Gastrocnemius medialis (tissue), 4 donors: ENCODE measurements around the gene UBQLN4. TPM values are rescaled to one million over a fixed set of nuclear protein-coding genes. Genes with fewer than 3 reads are reported as not detected.

Source experiments
- ATAC-seq, 2 donors: fragments of 150-250 bp; one replicate each; pipeline ENCODE4 v1.9.1; 2016
- DNase-seq, 2 donors: peaks; one replicate each; pipeline ENCODE4 v3.0.0-alpha.2; 2019
- H3K27ac ChIP-seq, 4 donors: fragments of 200-600 bp; sonication (generic); 1 replicate in 1 of 4; 2 replicates in 3 of 4; pipeline ENCODE4 v1.5.1; 2016 to 2018; ENCODE audit warnings: mild to moderate bottlenecking in 2 of 4, moderate library complexity in 1 of 4
- H3K27me3 ChIP-seq, 3 donors: fragments of 200-600 bp; sonication (generic) in 2 of 3; 1 replicate in 1 of 3; 2 replicates in 2 of 3; pipeline versions ENCODE4 v1.5.1 to v1.6.0; 2016 to 2019; ENCODE audit warnings: mild to moderate bottlenecking in 1 of 3, moderate library complexity in 1 of 3
- H3K36me3 ChIP-seq, 2 donors: fragments of 200-600 bp; sonication (generic) in 1 of 2; one replicate each; pipeline ENCODE4 v1.5.1; 2017 to 2018
- H3K4me1 ChIP-seq, 2 donors: fragments of 200-600 bp; sonication (generic) in 1 of 2; one replicate each; pipeline ENCODE4 v1.5.1; 2016 to 2017; ENCODE audit warnings: mild to moderate bottlenecking in 2 of 2
- H3K4me3 ChIP-seq, 4 donors: fragments of 200-600 bp; sonication (generic) in 3 of 4; 1 replicate in 1 of 4; 2 replicates in 3 of 4; pipeline ENCODE4 v1.5.1; 2016 to 2019; ENCODE audit warnings: mild to moderate bottlenecking in 2 of 4
- H3K9me3 ChIP-seq, 3 donors: fragments of 200-600 bp; sonication (generic) in 2 of 3; 1 replicate in 1 of 3; 2 replicates in 2 of 3; pipeline ENCODE4 v1.5.1; 2016 to 2019
- CTCF ChIP-seq, 5 experiments: fragments of 450-650 bp in 3 of 5; fragments of 200-600 bp in 2 of 5; sonication (generic) in 2 of 5; IDR thresholded peaks in 4 of 5; conservative IDR thresholded peaks in 1 of 5; 1 replicate in 4 of 5; 2 replicates in 1 of 5; pipeline ENCODE4 v1.5.1; 2016 to 2019; ENCODE audit warnings: antibody characterized with exemption in 5 of 5, mild to moderate bottlenecking in 3 of 5, moderate library complexity in 3 of 5
- POLR2A ChIP-seq, 2 donors: fragments of 450-650 bp; IDR thresholded peaks; one replicate each; pipeline ENCODE4 v1.6.1; 2017; ENCODE audit warnings: antibody characterized with exemption in 2 of 2, mild to moderate bottlenecking in 2 of 2, moderate library complexity in 2 of 2
- in situ Hi-C, 4 donors: fragments of 200-750 bp; cut with MboI; loops; one replicate each; pipeline versions ENCODE4 v1.15.0 to v1.8.0; 2017; ENCODE audit warnings: low sequenced_read_pairs in 4 of 4
- intact Hi-C: fragments of 100-400 bp; cut with DNase I; formaldehyde crosslinking; loops from one replicate; pipeline ENCODE4 v1.15.1; 2023; ENCODE audit warnings: low total_unique reads
- total RNA-seq, 4 donors: library from RNA; depleted of rRNA; stranded (reverse); fragments of >200 nt; gene quantifications; one replicate each; pipeline versions ENCODE4 v1.1.0 to v1.2.3, GENCODE V29; 2016

Gene UBQLN4
- total RNA-seq, 4 donors from 2014 or later = 42.3 to 60.1 (median 46.0) TPM

GRCh38 chr1:156089704-156090103 lies 36.1 kb upstream of the UBQLN4 start:
- no peaks in the 10 kb centered on the region for H3K36me3 ChIP-seq
- no peak overlapping the region for H3K4me3 ChIP-seq
- no peak for ATAC-seq
- H3K4me1 ChIP-seq = no peaks in the 10 kb centered on the region
- TF ChIP-seq POLR2A (IDR thresholded peaks at IDR 0.05) (no peak), CTCF (IDR thresholded peaks at IDR 0.05 in 4 of 5, conservative IDR thresholded peaks at IDR 0.05 in 1 of 5) (no peak)
- DNase-seq = no peak
- in situ Hi-C loops = loop anchor here (5.0 kb wide), 3 partner anchors 43 to 138 kb away; no protein-coding TSS in a partner anchor
- intact Hi-C loops = loop anchor here (1.0 kb wide), 1 partner anchor 136 kb away; no protein-coding TSS in a partner anchor
- H3K27ac ChIP-seq = no peak overlapping the region
- H3K27me3 ChIP-seq = no peaks in the 10 kb centered on the region
- no peaks in the 10 kb centered on the region for H3K9me3 ChIP-seq

GRCh38 chr1:156086256-156086662 lies 32.7 kb upstream of the UBQLN4 start:
- no peaks in the 10 kb centered on the region for H3K36me3 ChIP-seq
- intact Hi-C loops (no loop called here), in situ Hi-C loops (loop anchor here in 1 of 4 donors (5.0 kb wide), 1 partner anchor 141 kb away; no protein-coding TSS in a partner anchor)
- H3K4me3 ChIP-seq = no peak overlapping the region
- ATAC-seq = no peak
- peaks cover 3 to 14% of the 10 kb centered on the region in 2 donors for H3K4me1 ChIP-seq
- H3K27me3 ChIP-seq = peaks cover 0 to under 1% (median 0%) of the 10 kb centered on the region in 3 donors
- H3K9me3 ChIP-seq = no peaks in the 10 kb centered on the region
- TF ChIP-seq CTCF (IDR thresholded peaks at IDR 0.05 in 4 of 5, conservative IDR thresholded peaks at IDR 0.05 in 1 of 5) = no peak
- TF ChIP-seq POLR2A (IDR thresholded peaks at IDR 0.05) = no peak
- H3K27ac ChIP-seq = no peak overlapping the region
- no peak for DNase-seq

GRCh38 chr1:156083800-156084790 lies 30.5 kb upstream of the UBQLN4 start:
- DNase-seq (no peak), ATAC-seq (no peak)
- TF ChIP-seq CTCF (IDR thresholded peaks at IDR 0.05 in 4 of 5, conservative IDR thresholded peaks at IDR 0.05 in 1 of 5) (no peak), POLR2A (IDR thresholded peaks at IDR 0.05) (no peak)
- Histone ChIP-seq H3K4me3 (no peak overlapping the region), H3K9me3 (no peaks in the 10 kb centered on the region), H3K27me3 (peaks cover 0 to 5% (median 0%) of the 10 kb centered on the region in 3 donors), H3K4me1 (peaks cover 3 to 14% of the 10 kb centered on the region in 2 donors), H3K27ac (no peak overlapping the region), H3K36me3 (no peaks in the 10 kb centered on the region)
- in situ Hi-C loops = no loop called here
- intact Hi-C loops = no loop called here

GRCh38 chr1:156082309-156083091 lies 28.9 kb upstream of the UBQLN4 start, which contains the start of gene MEX3A:
Gene MEX3A (minus strand): TSS chr1:156082465. CDS start chr1:156081998, 467 bp downstream.
- H3K36me3 ChIP-seq = no peaks in the 10 kb centered on the region
- in situ Hi-C loops = no loop called here
- peaks cover 3 to 14% of the 10 kb centered on the region in 2 donors for H3K4me1 ChIP-seq
- peak within 1 kb of the TSS; percentile 81 to 95 (median 87) for H3K4me3 ChIP-seq
- peaks cover 0 to 5% (median 0%) of the 10 kb centered on the region in 3 donors for H3K27me3 ChIP-seq
- intact Hi-C loops = no loop called here
- TF ChIP-seq CTCF (IDR thresholded peaks at IDR 0.05 in 4 of 5, conservative IDR thresholded peaks at IDR 0.05 in 1 of 5) (no peak), POLR2A (IDR thresholded peaks at IDR 0.05) (no peak)
- DNase-seq (peak in 1 of 2 donors; percentile 50), ATAC-seq (peak; percentile 76 to 80)
- no peaks in the 10 kb centered on the region for H3K9me3 ChIP-seq
- H3K27ac ChIP-seq = peak within 1 kb of the TSS in 3 of 4 donors; percentile 40 to 65 (median 57)
